Measurements from ENCODE around the gene SNTN.

The SNTN gene

GRCh38 chr3:63613561-63613960 is 38.9 kb upstream of the SNTN start:
- TF ChIP-seq CTCF (IDR thresholded peaks at IDR 0.05; ENCODE audit: low read depth, low read length) (no peak), MAX (IDR thresholded peaks at IDR 0.05; ENCODE audit: low read depth, low read length) (no peak), MYC (IDR thresholded peaks at IDR 0.05; ENCODE audit: low read depth, low read length) (no peak), POLR2A (IDR thresholded peaks at IDR 0.05; ENCODE audit: extremely low read depth, insufficient read length) (no peak)
- DNase-seq (ENCODE audit: low read depth): no peak
- H3K4me3 ChIP-seq (ENCODE audit: low read depth, low read length): no peak overlapping the region

- no peak overlapping the region for H3K4me3 ChIP-seq (ENCODE audit: low read depth, low read length)
- DNase-seq (ENCODE audit: low read depth): no peak
- no peak for TF ChIP-seq MYC (IDR thresholded peaks at IDR 0.05; ENCODE audit: low read depth, low read length)
- TF ChIP-seq MAX (IDR thresholded peaks at IDR 0.05; ENCODE audit: low read depth, low read length): no peak
- TF ChIP-seq POLR2A (IDR thresholded peaks at IDR 0.05; ENCODE audit: extremely low read depth, insufficient read length): no peak
- TF ChIP-seq CTCF (IDR thresholded peaks at IDR 0.05; ENCODE audit: low read depth, low read length): no peak
Observed at GRCh38 chr3:63617391-63617790, 35.1 kb upstream of the SNTN start.

GRCh38 chr3:63624941-63625560 is 27.4 kb upstream of the SNTN start:
- H3K4me3 ChIP-seq (ENCODE audit: low read depth, low read length): no peak overlapping the region
- no peak for TF ChIP-seq MYC (IDR thresholded peaks at IDR 0.05; ENCODE audit: low read depth, low read length)
- no peak for TF ChIP-seq MAX (IDR thresholded peaks at IDR 0.05; ENCODE audit: low read depth, low read length)
- no peak for TF ChIP-seq POLR2A (IDR thresholded peaks at IDR 0.05; ENCODE audit: extremely low read depth, insufficient read length)
- TF ChIP-seq CTCF (IDR thresholded peaks at IDR 0.05; ENCODE audit: low read depth, low read length): no peak
- DNase-seq (ENCODE audit: low read depth): no peak

GRCh38 chr3:63631670-63632069 is 20.8 kb upstream of the SNTN start:
- DNase-seq (ENCODE audit: low read depth): no peak
- H3K4me3 ChIP-seq (ENCODE audit: low read depth, low read length): no peak overlapping the region
- TF ChIP-seq MAX (IDR thresholded peaks at IDR 0.05; ENCODE audit: low read depth, low read length) (no peak), MYC (IDR thresholded peaks at IDR 0.05; ENCODE audit: low read depth, low read length) (no peak), POLR2A (IDR thresholded peaks at IDR 0.05; ENCODE audit: extremely low read depth, insufficient read length) (no peak), CTCF (IDR thresholded peaks at IDR 0.05; ENCODE audit: low read depth, low read length) (no peak)

- DNase-seq (ENCODE audit: low read depth): no peak
- H3K4me3 ChIP-seq (ENCODE audit: low read depth, low read length): no peak overlapping the region
- TF ChIP-seq MYC (IDR thresholded peaks at IDR 0.05; ENCODE audit: low read depth, low read length) (no peak), MAX (IDR thresholded peaks at IDR 0.05; ENCODE audit: low read depth, low read length) (no peak), POLR2A (IDR thresholded peaks at IDR 0.05; ENCODE audit: extremely low read depth, insufficient read length) (no peak), CTCF (IDR thresholded peaks at IDR 0.05; ENCODE audit: low read depth, low read length) (no peak)
Observed at GRCh38 chr3:63635186-63635585, 17.3 kb upstream of the SNTN start.
